WTC11 (cell line): ENCODE data around the gene LY6G5B.

ENCODE experiments used
- FOXP1 ChIP-seq: sonication (generic); formaldehyde crosslinking; IDR thresholded peaks from 2 replicates; pipeline ENCODE4 v1.8.0; 2022; ENCODE audit warnings: missing genetic modification reagents, mild to moderate bottlenecking, moderate library complexity, borderline replicate concordance
- GABPB1 ChIP-seq: sonication (generic); formaldehyde crosslinking; IDR thresholded peaks from 2 replicates; pipeline ENCODE4 v1.8.1; 2023; ENCODE audit warnings: mild to moderate bottlenecking, missing genetic modification reagents
- TF ChIP-seq, protein P1 (sequence below): fragments of 200-600 bp; IDR thresholded peaks from 2 replicates; pipeline ENCODE4 v1.8.0; 2022; ENCODE audit warnings: antibody characterized with exemption
- TF ChIP-seq, protein P2 (sequence below): sonication (generic); formaldehyde crosslinking; IDR thresholded peaks from 2 replicates; pipeline ENCODE4 v1.8.1; 2022; ENCODE audit warnings: mild to moderate bottlenecking, missing genetic modification reagents, moderate library complexity, borderline replicate concordance

DNA sequence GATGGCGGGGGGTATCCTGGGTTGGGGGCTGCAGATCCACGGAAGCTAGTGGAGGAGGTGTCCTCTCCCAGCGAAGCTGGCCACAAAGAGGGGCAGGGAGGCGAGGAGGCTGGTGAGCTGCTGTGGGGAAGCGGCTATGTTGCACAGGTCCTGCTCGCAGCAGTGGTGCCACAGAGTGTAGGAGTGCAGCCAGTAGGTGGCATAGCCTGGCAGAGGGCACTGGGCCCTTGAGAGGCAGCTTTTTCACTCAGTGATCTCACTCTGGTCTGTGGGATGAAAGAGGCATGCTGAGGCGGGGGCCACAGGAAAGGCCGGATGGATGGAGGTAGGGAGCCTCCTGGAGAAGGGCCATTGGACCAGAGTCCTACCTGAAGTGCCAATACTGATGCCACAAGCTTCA is 42.5 kb downstream of the LY6G5B start:
- TF ChIP-seq, protein P1, sequence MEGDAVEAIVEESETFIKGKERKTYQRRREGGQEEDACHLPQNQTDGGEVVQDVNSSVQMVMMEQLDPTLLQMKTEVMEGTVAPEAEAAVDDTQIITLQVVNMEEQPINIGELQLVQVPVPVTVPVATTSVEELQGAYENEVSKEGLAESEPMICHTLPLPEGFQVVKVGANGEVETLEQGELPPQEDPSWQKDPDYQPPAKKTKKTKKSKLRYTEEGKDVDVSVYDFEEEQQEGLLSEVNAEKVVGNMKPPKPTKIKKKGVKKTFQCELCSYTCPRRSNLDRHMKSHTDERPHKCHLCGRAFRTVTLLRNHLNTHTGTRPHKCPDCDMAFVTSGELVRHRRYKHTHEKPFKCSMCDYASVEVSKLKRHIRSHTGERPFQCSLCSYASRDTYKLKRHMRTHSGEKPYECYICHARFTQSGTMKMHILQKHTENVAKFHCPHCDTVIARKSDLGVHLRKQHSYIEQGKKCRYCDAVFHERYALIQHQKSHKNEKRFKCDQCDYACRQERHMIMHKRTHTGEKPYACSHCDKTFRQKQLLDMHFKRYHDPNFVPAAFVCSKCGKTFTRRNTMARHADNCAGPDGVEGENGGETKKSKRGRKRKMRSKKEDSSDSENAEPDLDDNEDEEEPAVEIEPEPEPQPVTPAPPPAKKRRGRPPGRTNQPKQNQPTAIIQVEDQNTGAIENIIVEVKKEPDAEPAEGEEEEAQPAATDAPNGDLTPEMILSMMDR: no peak
- TF ChIP-seq, protein P2, sequence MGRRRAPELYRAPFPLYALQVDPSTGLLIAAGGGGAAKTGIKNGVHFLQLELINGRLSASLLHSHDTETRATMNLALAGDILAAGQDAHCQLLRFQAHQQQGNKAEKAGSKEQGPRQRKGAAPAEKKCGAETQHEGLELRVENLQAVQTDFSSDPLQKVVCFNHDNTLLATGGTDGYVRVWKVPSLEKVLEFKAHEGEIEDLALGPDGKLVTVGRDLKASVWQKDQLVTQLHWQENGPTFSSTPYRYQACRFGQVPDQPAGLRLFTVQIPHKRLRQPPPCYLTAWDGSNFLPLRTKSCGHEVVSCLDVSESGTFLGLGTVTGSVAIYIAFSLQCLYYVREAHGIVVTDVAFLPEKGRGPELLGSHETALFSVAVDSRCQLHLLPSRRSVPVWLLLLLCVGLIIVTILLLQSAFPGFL (CRISPR knock-in tag): no peak
- TF ChIP-seq GABPB1 (CRISPR knock-in tag) (no peak), FOXP1 (CRISPR knock-in tag) (no peak)
